ENCODE measurements around the gene SCGB1D2.

SCGB1D2 gene

GRCh38 chr11:62233730-62234129 lies 8.3 kb upstream of the SCGB1D2 start:
- Histone ChIP-seq H3K79me2 (ENCODE audit: low read length) (no peaks in the 10 kb centered on the region), H3K9ac (ENCODE audit: low read length) (no peak overlapping the region), H4K20me1 (ENCODE audit: insufficient read depth, low read length) (no peaks in the 10 kb centered on the region), H3K27me3 (ENCODE audit: low read depth, low read length) (peaks cover 36% of the 10 kb centered on the region), H3K9me3 (ENCODE audit: insufficient read depth, low read length) (no peaks in the 10 kb centered on the region), H3K4me1 (ENCODE audit: low read length) (no peaks in the 10 kb centered on the region), H2AFZ (ENCODE audit: low read depth, low read length) (no peak overlapping the region), H3K4me3 (ENCODE audit: low read length) (no peak overlapping the region), H3K36me3 (replicated peaks; ENCODE audit: low read depth, low read length) (no peaks in the 10 kb centered on the region), H3K27ac (ENCODE audit: low read length) (no peak overlapping the region), H3K4me2 (ENCODE audit: low read length) (no peak overlapping the region)
- TF ChIP-seq CTCF (IDR thresholded peaks at IDR 0.05; ENCODE audit: low read depth, low read length) = peak; percentile 40
- TF ChIP-seq EZH2phosphoT487 (IDR thresholded peaks at IDR 0.05; ENCODE audit: low read depth) = no peak

- Histone ChIP-seq H3K79me2 (ENCODE audit: low read length) (no peaks in the 10 kb centered on the region), H3K27ac (ENCODE audit: low read length) (no peak overlapping the region), H3K4me3 (ENCODE audit: low read length) (no peak overlapping the region), H3K4me1 (ENCODE audit: low read length) (no peaks in the 10 kb centered on the region), H3K9ac (ENCODE audit: low read length) (no peak overlapping the region), H3K9me3 (ENCODE audit: insufficient read depth, low read length) (no peaks in the 10 kb centered on the region), H3K36me3 (replicated peaks; ENCODE audit: low read depth, low read length) (no peaks in the 10 kb centered on the region), H4K20me1 (ENCODE audit: insufficient read depth, low read length) (no peaks in the 10 kb centered on the region), H2AFZ (ENCODE audit: low read depth, low read length) (no peak overlapping the region), H3K27me3 (ENCODE audit: low read depth, low read length) (peaks cover 44% of the 10 kb centered on the region), H3K4me2 (ENCODE audit: low read length) (no peak overlapping the region)
- TF ChIP-seq EZH2phosphoT487 (IDR thresholded peaks at IDR 0.05; ENCODE audit: low read depth) = no peak
- no peak for TF ChIP-seq CTCF (IDR thresholded peaks at IDR 0.05; ENCODE audit: low read depth, low read length)
Observed at GRCh38 chr11:62236187-62236586, 5.9 kb upstream of the SCGB1D2 start.

- no peak overlapping the region for H3K27ac ChIP-seq (ENCODE audit: low read length)
- H3K4me2 ChIP-seq (ENCODE audit: low read length) = no peak overlapping the region
- H3K79me2 ChIP-seq (ENCODE audit: low read length) = no peaks in the 10 kb centered on the region
- H3K36me3 ChIP-seq (replicated peaks; ENCODE audit: low read depth, low read length) = no peaks in the 10 kb centered on the region
- H3K9me3 ChIP-seq (ENCODE audit: insufficient read depth, low read length) = no peaks in the 10 kb centered on the region
- no peak overlapping the region for H3K4me3 ChIP-seq (ENCODE audit: low read length)
- no peaks in the 10 kb centered on the region for H3K4me1 ChIP-seq (ENCODE audit: low read length)
- no peak for TF ChIP-seq EZH2phosphoT487 (IDR thresholded peaks at IDR 0.05; ENCODE audit: low read depth)
- no peaks in the 10 kb centered on the region for H4K20me1 ChIP-seq (ENCODE audit: insufficient read depth, low read length)
- H3K9ac ChIP-seq (ENCODE audit: low read length) = no peak overlapping the region
- H3K27me3 ChIP-seq (ENCODE audit: low read depth, low read length) = peaks cover 55% of the 10 kb centered on the region
- H2AFZ ChIP-seq (ENCODE audit: low read depth, low read length) = no peak overlapping the region
Observed at GRCh38 chr11:62237499-62237898, 4.5 kb upstream of the SCGB1D2 start.

GRCh38 chr11:62238151-62238550 lies 3.9 kb upstream of the SCGB1D2 start:
- Histone ChIP-seq H3K79me2 (ENCODE audit: low read length) (no peaks in the 10 kb centered on the region), H3K9me3 (ENCODE audit: insufficient read depth, low read length) (no peaks in the 10 kb centered on the region), H3K9ac (ENCODE audit: low read length) (no peak overlapping the region), H2AFZ (ENCODE audit: low read depth, low read length) (no peak overlapping the region), H3K27me3 (ENCODE audit: low read depth, low read length) (peaks cover 52% of the 10 kb centered on the region), H3K4me1 (ENCODE audit: low read length) (no peaks in the 10 kb centered on the region), H3K36me3 (replicated peaks; ENCODE audit: low read depth, low read length) (no peaks in the 10 kb centered on the region), H3K27ac (ENCODE audit: low read length) (no peak overlapping the region), H3K4me3 (ENCODE audit: low read length) (no peak overlapping the region), H3K4me2 (ENCODE audit: low read length) (no peak overlapping the region), H4K20me1 (ENCODE audit: insufficient read depth, low read length) (no peaks in the 10 kb centered on the region)
- TF ChIP-seq EZH2phosphoT487 (IDR thresholded peaks at IDR 0.05; ENCODE audit: low read depth) = no peak
- TF ChIP-seq CTCF (IDR thresholded peaks at IDR 0.05; ENCODE audit: low read depth, low read length) = no peak

- H3K4me1 ChIP-seq (ENCODE audit: low read length) = peaks cover 8% of the 10 kb centered on the region
- TF ChIP-seq EZH2phosphoT487 (IDR thresholded peaks at IDR 0.05; ENCODE audit: low read depth) (no peak), CTCF (IDR thresholded peaks at IDR 0.05; ENCODE audit: low read depth, low read length) (no peak)
- H3K9ac ChIP-seq (ENCODE audit: low read length) = no peak overlapping the region
- H3K79me2 ChIP-seq (ENCODE audit: low read length) = no peaks in the 10 kb centered on the region
- 0 out of 2 replicates have a peak, but pooled peaks cover 5% of the 10 kb centered on the region for H4K20me1 ChIP-seq (ENCODE audit: insufficient read depth, low read length)
- H3K27ac ChIP-seq (ENCODE audit: low read length) = no peak overlapping the region
- no peaks in the 10 kb centered on the region for H3K9me3 ChIP-seq (ENCODE audit: insufficient read depth, low read length)
- no peak overlapping the region for H3K4me3 ChIP-seq (ENCODE audit: low read length)
- no peak overlapping the region for H2AFZ ChIP-seq (ENCODE audit: low read depth, low read length)
- H3K36me3 ChIP-seq (replicated peaks; ENCODE audit: low read depth, low read length) = no peaks in the 10 kb centered on the region
- H3K4me2 ChIP-seq (ENCODE audit: low read length) = no peak overlapping the region
- peaks cover 35% of the 10 kb centered on the region for H3K27me3 ChIP-seq (ENCODE audit: low read depth, low read length)
Observed at GRCh38 chr11:62241095-62241494, 944 bp upstream of the SCGB1D2 start.

All from OCI-LY3 (cell line).